B cell (primary cell): Measurements from ENCODE around the gene KNTC1. TPM values are rescaled to one million over a fixed set of nuclear protein-coding genes. Genes with fewer than 3 reads are reported as not detected.
"Not testable (repeated sequence)": the region's sequence is repeated elsewhere in the genome, so short reads cannot be mapped to it uniquely, and the experiment has no call there.

Source experiments
- ATAC-seq: fragments of 200-7000 bp; cut with Tn5 transposase; one replicate; pipeline ENCODE4 v1.10.0; 2021; ENCODE audit warnings: low read depth, mild to moderate bottlenecking, moderate number of reproducible peaks, moderate library complexity
- CTCF ChIA-PET: fragments of 350-600 bp; sonication (Branson Sonifier 250); formaldehyde crosslinking; loops from one replicate; lab custom pipeline; 2021; ENCODE audit warnings: antibody characterized with exemption, inconsistent platforms; lab: Charles Lee
- POLR2A ChIA-PET: fragments of 350-600 bp; sonication (Branson Sonifier 250); formaldehyde crosslinking; loops from one replicate; lab custom pipeline; 2021; ENCODE audit warnings: antibody characterized with exemption; lab: Charles Lee
- DNase-seq: peaks from one replicate; pipeline ENCODE4 v3.0.0; 2013
- H2AFZ ChIP-seq: 2 replicates; pipeline ENCODE4 v1.6.1; 2012; ENCODE audit warnings: mild to moderate bottlenecking, low read depth, low read length; ENCODE audit not compliant: insufficient read depth, poor library complexity, severe bottlenecking
- H3K27ac ChIP-seq, 2 donors: 1 replicate in 1 of 2; 2 replicates in 1 of 2; pipeline ENCODE4 v1.5.1; 2012 to 2013; ENCODE audit warnings: low read length in 2 of 2, mild to moderate bottlenecking in 2 of 2, moderate library complexity in 1 of 2
- H3K27me3 ChIP-seq, 4 experiments: fragments of 200-600 bp in 1 of 4; sonication (generic) in 1 of 4; replicated peaks in 1 of 4; 1 replicate in 2 of 4; 2 replicates in 2 of 4; pipeline versions ENCODE4 v1.6.1 to v1.7.0; 2013 to 2016; ENCODE audit warnings: low read length in 3 of 4, mild to moderate bottlenecking in 2 of 4, mixed read lengths in 1 of 4, moderate library complexity in 1 of 4; ENCODE audit not compliant: insufficient read depth in 4 of 4, control insufficient read depth in 3 of 4; ENCODE audit errors: control extremely low read depth in 1 of 4
- H3K36me3 ChIP-seq, 2 experiments: replicated peaks in 1 of 2; 1 replicate in 1 of 2; 2 replicates in 1 of 2; pipeline versions ENCODE4 v1.6.1 to v1.7.1; 2013; ENCODE audit warnings: low read length in 1 of 2; ENCODE audit not compliant: insufficient read depth in 2 of 2, control insufficient read depth in 1 of 2; ENCODE audit errors: control extremely low read depth in 1 of 2, extremely low read depth in 1 of 2
- H3K4me1 ChIP-seq, 2 donors: fragments of 200-600 bp in 1 of 2; sonication (generic) in 1 of 2; 1 replicate in 1 of 2; 2 replicates in 1 of 2; pipeline versions ENCODE4 v1.5.1 to v1.6.1; 2013 to 2017; ENCODE audit warnings: low read length in 2 of 2; ENCODE audit not compliant: control insufficient read depth in 2 of 2, insufficient read depth in 2 of 2
- H3K4me2 ChIP-seq: replicated peaks from 2 replicates; pipeline ENCODE3; 2012; ENCODE audit warnings: mild to moderate bottlenecking, low read depth, low read length; ENCODE audit not compliant: poor library complexity, severe bottlenecking
- H3K4me3 ChIP-seq, 5 experiments: fragments of 200-600 bp in 1 of 5; sonication (generic) in 1 of 5; 1 replicate in 3 of 5; 2 replicates in 2 of 5; pipeline versions ENCODE4 v1.5.1 to v1.7.0; 2011 to 2016; ENCODE audit warnings: low read length in 4 of 5, mild to moderate bottlenecking in 4 of 5, low read depth in 2 of 5, control low read depth in 1 of 5, moderate library complexity in 1 of 5; ENCODE audit not compliant: insufficient read depth in 1 of 5; ENCODE audit errors: control extremely low read depth in 1 of 5, extremely low read depth in 1 of 5
- H3K79me2 ChIP-seq: fragments of 200-600 bp; sonication (generic); one replicate; pipeline ENCODE4 v1.6.0; 2016; ENCODE audit warnings: low read length; ENCODE audit not compliant: control insufficient read depth, insufficient read depth
- H3K9ac ChIP-seq: fragments of 200-600 bp; sonication (generic); 2 replicates; pipeline ENCODE4 v1.6.1; 2017; ENCODE audit warnings: mild to moderate bottlenecking, low read length, moderate library complexity
- H3K9me3 ChIP-seq, 3 donors: one replicate each; pipeline versions ENCODE4 v1.6.1 to v1.7.1; 2013; ENCODE audit warnings: low read length in 2 of 3; ENCODE audit not compliant: control insufficient read depth in 2 of 3, insufficient read depth in 1 of 3; ENCODE audit errors: control extremely low read depth in 1 of 3
- H4K20me1 ChIP-seq: 2 replicates; pipeline ENCODE4 v1.6.0; 2012; ENCODE audit warnings: mild to moderate bottlenecking, low read length; ENCODE audit not compliant: insufficient read depth, control insufficient read depth, poor library complexity, severe bottlenecking
- H3K27ac Mint-ChIP-seq: one replicate; pipeline ENCODE4 v1.8.0; 2021; ENCODE audit warnings: mixed read lengths
- H3K27me3 Mint-ChIP-seq: one replicate; pipeline ENCODE4 v1.8.0; 2021; ENCODE audit warnings: mixed read lengths
- H3K4me1 Mint-ChIP-seq: one replicate; pipeline ENCODE4 v1.8.0; 2021; ENCODE audit warnings: mixed read lengths
- H3K4me3 Mint-ChIP-seq: one replicate; pipeline ENCODE4 v1.8.0; 2021; ENCODE audit warnings: mixed read lengths
- H3K9me3 Mint-ChIP-seq: one replicate; pipeline ENCODE4 v1.8.0; 2022; ENCODE audit warnings: mixed read lengths; ENCODE audit not compliant: insufficient read depth
- EZH2 ChIP-seq: IDR thresholded peaks from 2 replicates; pipeline ENCODE4 v1.6.1; 2012; ENCODE audit warnings: borderline replicate concordance, low read depth, mild to moderate bottlenecking, moderate library complexity, low read length; ENCODE audit not compliant: insufficient read depth, poor library complexity, severe bottlenecking
- WGBS: methylation state at CpG from one replicate; pipeline ENCODE4 v1.1.5; 2013; ENCODE audit warnings: missing lambda C conversion rate; ENCODE audit not compliant: insufficient coverage; 5-methylcytosine and 5-hydroxymethylcytosine counted together
- intact Hi-C: fragments of 100-400 bp; cut with micrococcal nuclease; formaldehyde crosslinking; loops from one replicate; pipeline ENCODE4 v1.10.0; 2022
- polyA plus RNA-seq: library from polyadenylated mRNA; depleted of rRNA; stranded (reverse); fragments of >200 nt; gene quantifications from 2 replicates; pipeline ENCODE4 v1.2.3, GENCODE V29; 2012
- total RNA-seq, 2 donors: library from RNA; stranded (reverse); fragments of 120-200 nt in 1 of 2; gene quantifications; 1 replicate in 1 of 2; 2 replicates in 1 of 2; pipeline versions ENCODE4 v1.2.3 to v1.2.4, GENCODE V29; 2013 to 2022
- TF ChIP-seq, protein P1 (sequence below): fragments of 200-600 bp; IDR thresholded peaks from one replicate; pipeline ENCODE4 v1.8.0; 2022; ENCODE audit warnings: antibody characterized with exemption, mild to moderate bottlenecking

The KNTC1 gene
- total and polyA plus RNA-seq, 2 donors (not counting 1 experiment from before 2014, with no cell fraction given), result 27.1 to 52.4 TPM

DNA sequence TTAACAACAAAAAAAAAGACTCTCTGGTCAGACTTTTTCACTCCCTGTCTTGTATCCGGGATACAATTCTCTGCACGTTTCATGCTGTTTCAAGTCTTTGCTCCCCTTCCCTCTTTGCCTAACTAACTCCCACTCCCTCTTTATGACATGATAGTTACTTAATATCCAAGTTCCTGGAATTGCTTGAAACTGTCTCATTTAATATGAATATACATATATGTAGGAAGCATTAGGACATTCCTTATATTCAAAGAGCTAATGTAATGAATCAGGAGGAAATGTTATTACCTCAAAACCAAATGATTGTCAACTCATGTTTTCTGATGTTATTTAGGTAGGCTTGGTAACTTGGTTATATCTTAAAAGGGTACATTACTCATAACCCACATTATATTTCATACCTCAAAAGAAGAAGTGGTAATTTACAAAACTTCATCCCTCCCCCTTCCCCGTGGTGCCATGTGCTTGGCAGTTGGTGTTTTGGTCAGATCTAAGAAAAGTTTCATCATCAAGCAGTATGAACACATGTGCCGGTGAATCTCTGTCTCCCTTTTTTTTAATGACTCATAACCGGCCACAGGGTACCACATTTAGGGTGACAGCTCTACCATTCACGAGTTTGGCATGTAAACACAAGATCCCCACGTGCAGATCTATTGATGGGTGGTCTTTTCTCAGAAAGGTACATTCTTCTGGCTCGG lies 119.6 kb downstream of the KNTC1 start:
- H3K4me2 ChIP-seq, result peak overlapping the region; percentile 68
- H3K4me1 ChIP-seq, result peaks cover 0 to 10% of the 10 kb centered on the region in 2 donors
- TF ChIP-seq, protein P1, sequence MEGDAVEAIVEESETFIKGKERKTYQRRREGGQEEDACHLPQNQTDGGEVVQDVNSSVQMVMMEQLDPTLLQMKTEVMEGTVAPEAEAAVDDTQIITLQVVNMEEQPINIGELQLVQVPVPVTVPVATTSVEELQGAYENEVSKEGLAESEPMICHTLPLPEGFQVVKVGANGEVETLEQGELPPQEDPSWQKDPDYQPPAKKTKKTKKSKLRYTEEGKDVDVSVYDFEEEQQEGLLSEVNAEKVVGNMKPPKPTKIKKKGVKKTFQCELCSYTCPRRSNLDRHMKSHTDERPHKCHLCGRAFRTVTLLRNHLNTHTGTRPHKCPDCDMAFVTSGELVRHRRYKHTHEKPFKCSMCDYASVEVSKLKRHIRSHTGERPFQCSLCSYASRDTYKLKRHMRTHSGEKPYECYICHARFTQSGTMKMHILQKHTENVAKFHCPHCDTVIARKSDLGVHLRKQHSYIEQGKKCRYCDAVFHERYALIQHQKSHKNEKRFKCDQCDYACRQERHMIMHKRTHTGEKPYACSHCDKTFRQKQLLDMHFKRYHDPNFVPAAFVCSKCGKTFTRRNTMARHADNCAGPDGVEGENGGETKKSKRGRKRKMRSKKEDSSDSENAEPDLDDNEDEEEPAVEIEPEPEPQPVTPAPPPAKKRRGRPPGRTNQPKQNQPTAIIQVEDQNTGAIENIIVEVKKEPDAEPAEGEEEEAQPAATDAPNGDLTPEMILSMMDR, result no peak
- no peak for TF ChIP-seq EZH2
- POLR2A ChIA-PET, result no interaction called here
- WGBS, result 21% methylated on average over 5 of the region's 8 CpGs
- H3K27me3 ChIP-seq, result no peaks in the 10 kb centered on the region
- H3K9ac ChIP-seq, result peak overlapping the region; percentile 62
- H3K27ac Mint-ChIP-seq, result peak overlapping the region; percentile 73
- peak overlapping the region; percentile 30 to 71 (median 53) for H3K4me3 ChIP-seq
- H3K4me3 Mint-ChIP-seq, result peak overlapping the region; percentile 87
- H3K9me3 ChIP-seq, result no peaks in the 10 kb centered on the region
- intact Hi-C loops, result no loop called here
- CTCF ChIA-PET, result interaction anchor here (0.7 to 0.8 kb wide), 2 partner anchors 9 to 13 kb away, joined by 3 to 5 read pairs; no protein-coding TSS in a partner anchor
- H3K27ac ChIP-seq, result peak overlapping the region; percentile 22 to 53
- no peaks in the 10 kb centered on the region for H4K20me1 ChIP-seq
- no peaks in the 10 kb centered on the region for H3K79me2 ChIP-seq
- H3K27me3 Mint-ChIP-seq, result no peaks in the 10 kb centered on the region
- H3K4me1 Mint-ChIP-seq, result peaks cover 12% of the 10 kb centered on the region
- no peaks in the 10 kb centered on the region for H3K9me3 Mint-ChIP-seq
- DNase-seq (peak; percentile 81), ATAC-seq (peak; percentile 92)
- no peaks in the 10 kb centered on the region for H3K36me3 ChIP-seq
- H2AFZ ChIP-seq, result peak overlapping the region; percentile 63

DNA sequence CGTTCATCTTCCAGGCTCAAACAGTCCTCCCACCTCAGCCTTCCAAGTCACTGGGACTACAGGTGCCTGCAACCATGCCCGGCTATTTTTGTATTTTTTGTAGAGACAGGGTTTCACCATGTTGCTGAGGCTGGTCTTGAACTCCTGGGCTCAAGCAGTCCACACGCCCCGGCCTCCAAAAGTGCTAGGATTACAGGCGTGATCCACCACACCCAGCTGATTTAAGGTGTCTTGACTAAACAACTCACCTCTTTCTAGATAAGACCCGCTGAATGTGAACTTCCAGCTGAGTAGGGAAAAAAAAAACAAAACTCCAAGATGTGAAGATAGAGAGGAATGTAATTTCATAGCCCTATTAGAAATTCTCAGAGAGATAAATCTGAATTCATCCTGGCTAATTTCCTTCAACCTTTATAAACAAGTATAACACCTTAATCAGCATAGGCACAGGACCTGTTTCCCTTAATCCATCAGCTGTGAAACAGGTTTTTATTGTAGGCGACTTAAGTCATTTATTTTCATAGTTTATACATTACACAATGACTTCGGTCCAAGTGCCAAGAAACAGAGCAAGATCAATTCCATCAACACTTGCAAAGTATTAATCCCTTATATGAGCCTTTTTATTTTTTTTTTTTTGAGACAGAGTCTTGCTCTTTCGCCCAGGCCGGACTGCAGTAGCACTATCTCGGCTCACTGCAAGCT lies 124.6 kb downstream of the KNTC1 start:
- H3K36me3 ChIP-seq, result no peaks in the 10 kb centered on the region
- no peaks in the 10 kb centered on the region for H3K27me3 ChIP-seq
- no peaks in the 10 kb centered on the region for H3K9me3 Mint-ChIP-seq
- intact Hi-C loops, result no loop called here
- no peak overlapping the region for H3K27ac ChIP-seq
- H2AFZ ChIP-seq, result no peak overlapping the region
- CTCF ChIA-PET, result no interaction called here
- no peak overlapping the region for H3K4me2 ChIP-seq
- peaks cover 8% of the 10 kb centered on the region for H3K4me1 Mint-ChIP-seq
- H4K20me1 ChIP-seq, result no peaks in the 10 kb centered on the region
- no peaks in the 10 kb centered on the region for H3K79me2 ChIP-seq
- 100% methylated on average over 1 of the region's 11 CpGs for WGBS
- no peak for ATAC-seq
- TF ChIP-seq, protein P1, result no peak
- TF ChIP-seq EZH2, result no peak
- H3K27me3 Mint-ChIP-seq, result no peaks in the 10 kb centered on the region
- POLR2A ChIA-PET, result no interaction called here
- no peak overlapping the region for H3K9ac ChIP-seq
- H3K4me3 Mint-ChIP-seq, result no peak overlapping the region
- H3K4me3 ChIP-seq, result no peak overlapping the region
- H3K27ac Mint-ChIP-seq, result no peak overlapping the region
- H3K4me1 ChIP-seq, result peaks cover 0 to 7% of the 10 kb centered on the region in 2 donors
- DNase-seq, result no peak
- no peaks in the 10 kb centered on the region for H3K9me3 ChIP-seq

DNA sequence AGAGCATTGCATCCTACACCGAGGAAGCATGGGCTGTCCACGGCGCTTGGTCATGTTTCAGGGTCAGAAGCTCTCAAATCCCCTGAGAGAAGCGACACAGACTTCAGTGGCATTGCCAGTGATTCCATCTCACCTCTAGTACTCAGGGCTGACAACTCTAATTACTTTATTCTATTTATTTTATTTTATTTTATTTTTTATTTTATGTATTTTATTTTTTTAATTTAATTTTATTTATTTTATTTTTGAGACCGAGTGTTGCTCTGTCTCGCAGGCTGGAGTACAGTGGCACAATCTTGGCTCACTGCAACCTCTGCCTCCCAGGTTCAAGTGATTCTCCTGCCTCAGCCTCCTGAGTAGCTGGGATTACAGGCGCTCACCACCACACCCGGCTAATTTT lies 126.2 kb downstream of the KNTC1 start:
- H3K4me2 ChIP-seq, H2AFZ ChIP-seq, H3K27me3 ChIP-seq, H3K27ac ChIP-seq, CTCF ChIA-PET, H4K20me1 ChIP-seq, H3K27me3 Mint-ChIP-seq, H3K4me3 ChIP-seq, H3K9me3 Mint-ChIP-seq, H3K79me2 ChIP-seq, DNase-seq, POLR2A ChIA-PET, intact Hi-C loops, H3K4me1 Mint-ChIP-seq, H3K36me3 ChIP-seq, ATAC-seq, H3K9ac ChIP-seq, H3K9me3 ChIP-seq, H3K4me1 ChIP-seq, H3K4me3 Mint-ChIP-seq, H3K27ac Mint-ChIP-seq: not testable (repeated sequence)
- WGBS, result 94% methylated on average over 3 of the region's 8 CpGs
